IPS DF 4.7 (cell line): ENCODE results near the gene GTF2H4.

Experiments used
- DNase-seq: peaks from one replicate; pipeline ENCODE4 v3.0.0-alpha.2; 2013; ENCODE audit warnings: low spot score; ENCODE audit errors: extremely low read depth

The GTF2H4 gene

DNA sequence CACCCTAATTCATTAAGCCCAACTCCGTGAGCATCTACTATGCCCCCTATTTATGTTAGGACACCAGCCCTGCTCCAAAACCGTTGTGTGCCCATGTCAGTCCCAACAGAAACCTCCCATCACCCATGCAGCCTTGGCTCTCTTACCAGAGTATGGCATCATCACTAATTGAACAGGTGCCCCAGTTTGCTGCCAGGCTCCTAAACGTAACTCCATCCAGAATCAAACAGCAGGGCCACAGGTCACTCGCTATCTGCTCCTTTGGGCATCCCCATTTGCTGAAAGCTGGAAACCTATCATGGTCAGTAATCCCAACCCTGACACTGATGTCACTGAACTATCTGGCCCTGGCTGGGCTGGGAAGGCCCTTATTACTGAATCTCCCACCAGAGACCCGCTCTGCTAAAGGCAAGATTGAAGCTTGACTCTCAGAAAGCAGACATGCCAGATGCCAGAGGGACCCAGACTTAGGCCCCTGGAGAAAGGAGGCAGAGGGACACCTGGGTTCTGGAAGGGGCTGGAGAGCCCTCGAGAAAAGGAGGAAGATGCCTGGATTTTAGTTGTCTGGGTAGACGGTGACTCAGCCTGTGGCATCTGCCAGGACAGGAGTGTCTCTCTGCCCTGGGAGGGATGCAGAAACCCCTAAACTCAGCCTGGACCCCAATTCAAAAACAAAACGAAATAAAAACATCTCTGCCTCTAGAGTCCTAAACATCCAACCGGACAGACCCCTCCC, 46.8 kb downstream of the GTF2H4 start:
- no peak for DNase-seq

DNA sequence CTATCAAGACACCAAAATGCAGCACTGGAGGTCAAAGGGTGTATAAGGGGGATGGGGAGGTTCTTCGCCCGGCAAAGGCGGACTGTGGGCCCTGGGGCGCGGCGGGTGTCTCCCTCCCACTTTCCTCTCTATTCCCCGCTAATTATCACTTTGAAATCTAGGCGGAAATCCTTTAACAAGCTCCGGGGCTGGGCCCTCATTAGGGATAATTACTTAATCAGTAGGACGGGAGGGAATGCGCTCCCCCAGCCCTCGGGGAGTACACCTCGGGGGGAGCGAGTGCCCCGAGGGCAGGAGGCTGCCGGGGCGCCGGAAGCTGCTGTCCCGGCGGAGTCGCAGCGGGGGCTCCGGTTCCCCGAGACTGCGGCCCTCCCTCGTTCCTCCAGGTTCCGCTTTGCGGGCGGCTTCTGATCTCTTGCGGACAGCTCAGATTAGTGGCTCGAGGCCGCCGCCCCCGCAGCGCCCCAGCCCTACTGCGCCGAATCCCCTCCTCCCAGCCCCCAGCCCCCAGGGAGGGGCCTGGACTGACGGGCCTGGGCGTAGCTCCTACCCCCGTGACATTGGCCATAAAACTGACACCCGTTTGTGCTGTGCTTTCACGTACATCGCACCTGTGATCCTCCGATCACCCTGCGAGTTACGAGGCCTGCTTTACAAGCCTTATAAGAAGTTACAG, 47.5 kb downstream of the GTF2H4 start:
- no peak for DNase-seq

DNA sequence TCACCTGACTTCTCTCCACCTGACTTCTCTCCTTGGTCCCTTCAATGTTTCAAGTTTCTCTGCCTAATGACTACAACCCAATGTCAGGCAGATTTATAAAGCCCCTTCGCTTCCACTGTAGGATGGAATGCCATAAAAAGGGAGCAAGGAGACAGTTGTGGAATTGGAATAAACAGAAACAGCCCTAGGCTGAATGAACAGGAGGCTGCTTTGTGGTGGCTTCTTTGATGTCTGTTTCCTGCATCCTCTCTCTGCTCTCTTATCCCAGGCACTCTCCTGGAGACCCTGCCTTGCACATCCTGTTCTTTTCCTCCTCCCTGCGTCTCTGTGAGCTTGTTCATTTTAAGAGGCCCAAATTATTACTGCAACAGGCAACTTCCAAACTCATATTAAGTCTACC, 49.7 kb downstream of the GTF2H4 start:
- DNase-seq: no peak

DNA sequence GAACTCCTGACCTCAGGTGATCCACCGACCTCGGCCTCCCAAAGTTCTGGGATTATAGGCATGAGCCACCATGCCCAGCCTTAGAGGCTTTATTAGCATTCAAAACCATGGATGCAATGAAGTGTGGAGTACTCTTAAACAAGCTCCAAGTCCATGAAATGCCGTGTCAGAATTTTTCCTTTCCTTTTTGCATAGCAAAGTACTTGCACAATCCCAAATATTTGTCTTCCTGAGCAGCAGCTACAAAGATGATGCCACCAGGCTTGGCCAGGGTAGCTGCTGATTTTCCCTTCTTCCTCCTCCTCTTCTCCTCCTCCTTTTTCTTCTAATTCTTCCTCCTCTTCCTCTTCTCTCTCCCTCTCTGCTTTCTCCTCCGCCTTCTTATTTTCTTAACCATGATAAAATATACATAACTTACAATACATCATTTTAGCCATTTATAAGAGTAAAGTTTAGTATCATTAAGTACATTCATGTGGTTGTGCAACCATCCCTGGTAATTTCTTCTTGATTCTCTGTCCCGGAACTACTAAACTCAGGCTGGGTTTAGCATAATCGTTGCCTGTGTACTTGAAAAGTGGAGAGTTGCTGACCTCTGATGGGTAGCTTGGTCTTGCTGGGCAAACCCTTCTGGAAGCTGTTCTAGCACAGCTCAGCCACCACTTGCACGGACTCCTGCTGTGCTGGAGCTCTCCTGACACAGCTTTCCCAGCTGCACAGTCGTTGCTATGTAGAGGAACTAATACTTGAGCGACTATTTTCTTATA, 53.1 kb downstream of the GTF2H4 start:
- DNase-seq: no peak

DNA sequence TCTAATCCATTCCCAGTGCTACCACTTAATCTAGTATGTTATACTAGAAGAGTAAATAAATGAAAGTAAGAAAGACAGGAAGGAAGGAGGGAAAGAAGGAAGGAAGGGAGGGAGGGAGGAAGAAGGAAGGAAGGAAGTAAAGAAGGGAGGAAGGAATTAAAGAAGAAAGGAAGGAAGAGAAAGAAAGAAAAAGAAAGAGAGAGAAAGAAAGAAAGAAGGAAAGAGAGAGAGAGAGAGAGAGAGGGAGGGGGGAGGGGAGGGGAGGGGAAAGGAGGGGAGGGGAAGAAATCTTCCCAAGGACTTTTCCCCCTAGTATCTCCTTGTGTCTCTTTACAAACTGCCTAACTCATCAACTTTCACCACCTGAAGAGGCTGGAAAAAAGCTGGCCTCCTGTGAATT, 54.7 kb downstream of the GTF2H4 start:
- no peak for DNase-seq

DNA sequence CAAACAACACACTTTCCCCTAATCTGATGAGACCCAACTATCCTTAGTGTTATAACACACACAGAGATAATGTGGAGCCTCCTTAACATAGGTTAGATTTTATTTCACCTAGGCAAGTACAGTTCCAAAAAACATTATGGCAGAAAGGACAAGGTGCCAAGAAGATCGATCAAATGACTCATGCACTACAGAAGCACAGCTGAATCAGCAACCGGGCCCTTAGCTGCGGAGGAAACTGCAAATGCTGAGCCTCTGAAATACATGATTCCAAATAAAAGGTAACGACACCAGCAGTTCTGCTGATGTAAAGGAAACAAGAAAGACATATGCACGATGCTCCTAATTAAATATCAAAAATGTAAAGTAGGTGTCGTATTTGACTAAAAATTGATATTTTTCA, 55.6 kb downstream of the GTF2H4 start:
- no peak for DNase-seq
